Endothelial cell of umbilical vein (primary cell): ENCODE data around the gene ITPR2.

Experiments used
- EZH2 ChIP-seq: IDR thresholded peaks from 2 replicates; pipeline ENCODE4 v1.6.1; 2012; ENCODE audit warnings: borderline replicate concordance, low read depth, mild to moderate bottlenecking, moderate library complexity, low read length, inconsistent platforms; ENCODE audit not compliant: severe bottlenecking
- MAX ChIP-seq: IDR thresholded peaks from 2 replicates; pipeline ENCODE4 v1.6.1; 2011; ENCODE audit not compliant: insufficient read depth, insufficient read length
- MYC ChIP-seq: IDR thresholded peaks from one replicate; pipeline ENCODE4 v1.6.1; 2011; ENCODE audit warnings: mild to moderate bottlenecking, low read depth, low read length
- POLR2A ChIP-seq: IDR thresholded peaks from 2 replicates; pipeline ENCODE4 v1.6.1; 2012; ENCODE audit warnings: low read depth, mild to moderate bottlenecking, control low read depth, low read length
- TF ChIP-seq, protein P1 (sequence below), 2 donors: IDR thresholded peaks; 1 replicate in 1 of 2; 2 replicates in 1 of 2; pipeline ENCODE4 v1.5.1; 2011; ENCODE audit warnings: low read length in 2 of 2, mild to moderate bottlenecking in 2 of 2, moderate library complexity in 2 of 2, control low read depth in 1 of 2, inconsistent platforms in 1 of 2, low read depth in 1 of 2; ENCODE audit not compliant: insufficient read depth in 1 of 2; ENCODE audit errors: extremely low read depth in 1 of 2

DNA sequence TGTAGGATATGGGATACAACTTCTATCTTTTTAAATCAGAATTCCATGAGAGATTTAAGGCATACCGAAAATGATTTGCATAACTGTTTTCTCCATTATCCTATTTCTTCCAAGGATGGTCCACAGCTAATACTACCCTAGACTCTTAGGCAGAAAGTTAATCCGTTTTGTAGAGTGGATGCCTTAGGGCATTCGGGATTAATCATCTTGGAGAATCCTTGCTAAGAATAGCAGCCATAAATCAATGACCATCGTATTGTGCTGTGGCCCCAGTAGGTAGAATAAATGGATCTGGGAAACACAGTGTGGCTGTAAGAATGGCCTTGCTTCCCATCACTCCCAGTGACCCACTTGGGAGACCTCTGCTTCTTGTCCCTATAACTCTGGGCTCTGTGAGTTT is 538.0 kb downstream of the ITPR2 start:
- TF ChIP-seq, protein P1, sequence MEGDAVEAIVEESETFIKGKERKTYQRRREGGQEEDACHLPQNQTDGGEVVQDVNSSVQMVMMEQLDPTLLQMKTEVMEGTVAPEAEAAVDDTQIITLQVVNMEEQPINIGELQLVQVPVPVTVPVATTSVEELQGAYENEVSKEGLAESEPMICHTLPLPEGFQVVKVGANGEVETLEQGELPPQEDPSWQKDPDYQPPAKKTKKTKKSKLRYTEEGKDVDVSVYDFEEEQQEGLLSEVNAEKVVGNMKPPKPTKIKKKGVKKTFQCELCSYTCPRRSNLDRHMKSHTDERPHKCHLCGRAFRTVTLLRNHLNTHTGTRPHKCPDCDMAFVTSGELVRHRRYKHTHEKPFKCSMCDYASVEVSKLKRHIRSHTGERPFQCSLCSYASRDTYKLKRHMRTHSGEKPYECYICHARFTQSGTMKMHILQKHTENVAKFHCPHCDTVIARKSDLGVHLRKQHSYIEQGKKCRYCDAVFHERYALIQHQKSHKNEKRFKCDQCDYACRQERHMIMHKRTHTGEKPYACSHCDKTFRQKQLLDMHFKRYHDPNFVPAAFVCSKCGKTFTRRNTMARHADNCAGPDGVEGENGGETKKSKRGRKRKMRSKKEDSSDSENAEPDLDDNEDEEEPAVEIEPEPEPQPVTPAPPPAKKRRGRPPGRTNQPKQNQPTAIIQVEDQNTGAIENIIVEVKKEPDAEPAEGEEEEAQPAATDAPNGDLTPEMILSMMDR (IDR thresholded peaks at IDR 0.05; ENCODE audit: extremely low read depth in 1 of 2, insufficient read depth in 1 of 2, low read depth in 1 of 2, low read length in 2 of 2), result no peak
- TF ChIP-seq POLR2A, result no peak
- no peak for TF ChIP-seq MYC
- no peak for TF ChIP-seq MAX
- TF ChIP-seq EZH2, result no peak
